GM21528 (cell line): ENCODE measurements around the gene VPREB3.
A peak's percentile ranks its signal among the peaks of the same experiment; 100 is the strongest.

ENCODE experiments used
- ATAC-seq: cut with Tn5 transposase; IDR thresholded peaks from one replicate; pipeline ENCODE4 v1.9.1; 2021; ENCODE audit warnings: mild to moderate bottlenecking, moderate library complexity; ENCODE audit not compliant: unreplicated experiment, low FRiP score

VPREB3 gene

GRCh38 chr22:23767673-23768548 is 13.7 kb upstream of the VPREB3 start, which contains the start of gene CHCHD10:
TSS of gene CHCHD10 (minus strand) at chr22:23767972. CDS start at chr22:23767874, 98 bp downstream.
- no peak for ATAC-seq

GRCh38 chr22:23767303-23767672 is 13.1 kb upstream of the VPREB3 start:
- ATAC-seq, result no peak

GRCh38 chr22:23764899-23765881 is 11.0 kb upstream of the VPREB3 start:
- ATAC-seq, result no peak

- no peak for ATAC-seq
Observed at GRCh38 chr22:23763954-23764353, 9.7 kb upstream of the VPREB3 start.

- no peak for ATAC-seq
Observed at GRCh38 chr22:23763579-23763945, 9.3 kb upstream of the VPREB3 start.

GRCh38 chr22:23762842-23763578 is 8.8 kb upstream of the VPREB3 start, which contains the start of gene C22orf15:
TSS of gene C22orf15 (plus strand) at chr22:23762990. CDS start at chr22:23763307, 317 bp downstream.
- ATAC-seq, result no peak

- ATAC-seq, result no peak
Observed at GRCh38 chr22:23760056-23760455, 5.8 kb upstream of the VPREB3 start.

GRCh38 chr22:23759566-23759965 is 5.3 kb upstream of the VPREB3 start:
- ATAC-seq, result no peak

- no peak for ATAC-seq
Observed at GRCh38 chr22:23756891-23757290, 2.7 kb upstream of the VPREB3 start.

GRCh38 chr22:23755711-23756110 is 1.5 kb upstream of the VPREB3 start:
- no peak for ATAC-seq

- ATAC-seq, result no peak
Observed at GRCh38 chr22:23754980-23755636, 883 bp upstream of the VPREB3 start.

GRCh38 chr22:23753385-23753784 is 840 bp downstream of the VPREB3 start:
- ATAC-seq, result no peak

GRCh38 chr22:23752750-23753149 is 1.5 kb downstream of the VPREB3 start:
- no peak for ATAC-seq

- no peak for ATAC-seq
Observed at GRCh38 chr22:23752090-23752691, 2.0 kb downstream of the VPREB3 start.

- peak; percentile 12 for ATAC-seq
Observed at GRCh38 chr22:23751441-23751996, 2.7 kb downstream of the VPREB3 start.

GRCh38 chr22:23750714-23751440 is 3.3 kb downstream of the VPREB3 start, which contains the start of gene ZNF70:
TSS of gene ZNF70 (minus strand) at chr22:23751112. CDS start at chr22:23745140, 5,972 bp downstream.
- peak; percentile 54 for ATAC-seq

GRCh38 chr22:23750367-23750713 is 3.9 kb downstream of the VPREB3 start:
- ATAC-seq, result no peak

- no peak for ATAC-seq
Observed at GRCh38 chr22:23749841-23750301, 4.4 kb downstream of the VPREB3 start.
